DOHH2 (cell line): ENCODE measurements around the gene SLC15A4.

Source experiments
- H3F3A ChIP-seq: fragments of 200-600 bp; sonication (generic), shearing (Covaris generic); 2 replicates; pipeline ENCODE4 v1.6.0; 2016; ENCODE audit warnings: antibody characterized with exemption, mild to moderate bottlenecking; ENCODE audit not compliant: control insufficient read depth, insufficient read depth
- H3K27ac ChIP-seq: fragments of 200-600 bp; sonication (generic); 2 replicates; pipeline ENCODE4 v1.5.1; 2014; ENCODE audit warnings: low read depth, mild to moderate bottlenecking, low read length, moderate library complexity
- H3K27me3 ChIP-seq: fragments of 200-600 bp; sonication (generic); 2 replicates; pipeline ENCODE4 v1.6.1; 2014; ENCODE audit warnings: mild to moderate bottlenecking, low read length, mixed read lengths; ENCODE audit not compliant: control insufficient read depth
- H3K36me3 ChIP-seq: fragments of 200-600 bp; sonication (generic); 2 replicates; pipeline ENCODE4 v1.6.1; 2014; ENCODE audit warnings: mild to moderate bottlenecking, low read length, moderate library complexity, mixed read lengths; ENCODE audit not compliant: control insufficient read depth
- H3K4me1 ChIP-seq: fragments of 200-600 bp; sonication (generic); 2 replicates; pipeline ENCODE4 v1.6.1; 2014; ENCODE audit warnings: mild to moderate bottlenecking, low read length, mixed read lengths; ENCODE audit not compliant: control insufficient read depth
- H3K4me2 ChIP-seq: fragments of 200-600 bp; sonication (generic); 2 replicates; pipeline ENCODE4 v1.6.0; 2014; ENCODE audit warnings: mild to moderate bottlenecking, low read length, moderate library complexity
- H3K4me3 ChIP-seq: fragments of 200-600 bp; sonication (generic); 2 replicates; pipeline ENCODE4 v1.5.1; 2014; ENCODE audit warnings: mild to moderate bottlenecking, low read length, mixed read lengths
- H3K79me2 ChIP-seq: fragments of 200-600 bp; sonication (generic); 2 replicates; pipeline ENCODE4 v1.6.1; 2014; ENCODE audit warnings: mild to moderate bottlenecking, low read length, mixed read lengths; ENCODE audit not compliant: control insufficient read depth
- H3K9me2 ChIP-seq: fragments of 200-600 bp; sonication (generic); replicated peaks from 2 replicates; pipeline ENCODE4 v1.6.1; 2014; ENCODE audit warnings: mild to moderate bottlenecking, low read length, mixed read lengths; ENCODE audit not compliant: control insufficient read depth
- H3K9me3 ChIP-seq: fragments of 200-600 bp; sonication (generic); 2 replicates; pipeline ENCODE4 v1.6.1; 2014; ENCODE audit warnings: antibody characterized with exemption, low read length, mixed read lengths; ENCODE audit not compliant: control insufficient read depth, insufficient read depth
- H4K20me1 ChIP-seq: fragments of 200-600 bp; sonication (generic); 2 replicates; pipeline ENCODE4 v1.6.0; 2014; ENCODE audit warnings: low read depth, mild to moderate bottlenecking, antibody characterized with exemption, low read length, moderate library complexity; ENCODE audit not compliant: control insufficient read depth, insufficient read depth
- CTCF ChIP-seq: fragments of 200-600 bp; sonication (generic); IDR thresholded peaks from one replicate; pipeline ENCODE4 v1.5.1; 2014; ENCODE audit warnings: antibody characterized with exemption, mild to moderate bottlenecking, low read depth, low read length; ENCODE audit not compliant: poor library complexity, severe bottlenecking
- EZH2phosphoT487 ChIP-seq: fragments of 200-600 bp; sonication (generic); IDR thresholded peaks from 2 replicates; pipeline ENCODE4 v1.6.1; 2017; ENCODE audit warnings: borderline replicate concordance, mild to moderate bottlenecking, antibody characterized with exemption, low read length, moderate library complexity, mixed read lengths

SLC15A4 gene

GRCh38 chr12:128823916-128824839 lies at the start of gene SLC15A4:
SLC15A4 (minus strand) TSS chr12:128823958; CDS start chr12:128823943, 15 bp downstream.
- H4K20me1 ChIP-seq: peaks cover 8% of the 10 kb centered on the region
- no peaks in the 10 kb centered on the region for H3K9me2 ChIP-seq
- TF ChIP-seq EZH2phosphoT487 (no peak), CTCF (peak; percentile 44)
- no peaks in the 10 kb centered on the region for H3K9me3 ChIP-seq
- H3F3A ChIP-seq: peaks cover 31% of the 10 kb centered on the region
- H3K79me2 ChIP-seq: peaks cover 55% of the 10 kb centered on the region
- peak within 1 kb of the TSS; percentile 99 for H3K4me2 ChIP-seq
- H3K27ac ChIP-seq: peak within 1 kb of the TSS; percentile 93
- H3K27me3 ChIP-seq: no peaks in the 10 kb centered on the region
- H3K4me3 ChIP-seq: peak within 1 kb of the TSS; percentile 99
- H3K4me1 ChIP-seq: peaks cover 75% of the 10 kb centered on the region
- peaks cover 43% of the 10 kb centered on the region for H3K36me3 ChIP-seq

GRCh38 chr12:128872303-128872702 lies 48.5 kb upstream of the SLC15A4 start:
- Histone ChIP-seq H3K4me1 (no peaks in the 10 kb centered on the region), H3K36me3 (no peaks in the 10 kb centered on the region), H3F3A (no peaks in the 10 kb centered on the region), H3K27ac (no peak overlapping the region), H3K4me2 (no peak overlapping the region), H3K4me3 (no peak overlapping the region), H3K79me2 (no peaks in the 10 kb centered on the region), H3K27me3 (no peaks in the 10 kb centered on the region), H4K20me1 (no peaks in the 10 kb centered on the region), H3K9me3 (peaks cover 7% of the 10 kb centered on the region), H3K9me2 (no peaks in the 10 kb centered on the region)
- TF ChIP-seq CTCF: no peak
- no peak for TF ChIP-seq EZH2phosphoT487

- Histone ChIP-seq H3K36me3 (no peaks in the 10 kb centered on the region), H3K79me2 (no peaks in the 10 kb centered on the region), H3K9me2 (no peaks in the 10 kb centered on the region), H3F3A (no peaks in the 10 kb centered on the region), H4K20me1 (no peaks in the 10 kb centered on the region), H3K4me1 (no peaks in the 10 kb centered on the region), H3K27ac (no peak overlapping the region), H3K27me3 (no peaks in the 10 kb centered on the region), H3K4me2 (no peak overlapping the region), H3K9me3 (no peaks in the 10 kb centered on the region), H3K4me3 (no peak overlapping the region)
- no peak for TF ChIP-seq CTCF
- no peak for TF ChIP-seq EZH2phosphoT487
Observed at GRCh38 chr12:128871516-128871892, 47.7 kb upstream of the SLC15A4 start.
